HEK293 (cell line): Measurements from ENCODE around the gene HOXC10.

Source experiments
- CTCF ChIA-PET: fragments of 350-600 bp; formaldehyde crosslinking; extraction: SDS; loops from one replicate; lab custom pipeline; 2021; ENCODE audit warnings: antibody characterized with exemption; lab: Yijun Ruan, JAX
- POLR2A ChIA-PET: fragments of 300-600 bp; formaldehyde crosslinking; extraction: SDS; loops from one replicate; lab custom pipeline; 2020; ENCODE audit warnings: antibody characterized with exemption, inconsistent platforms; lab: Yijun Ruan, JAX
- H3K27ac ChIP-seq: fragments of 200-500 bp; sonication (Bioruptor generic); 2 replicates; pipeline ENCODE4 v1.5.1; 2014; ENCODE audit warnings: low read depth, low read length, control low read depth, inconsistent platforms; ENCODE audit errors: extremely low read depth
- H3K36me3 ChIP-seq, 2 experiments: fragments of 200-500 bp in 1 of 2; sonication (Bioruptor generic) in 1 of 2; 1 replicate in 1 of 2; 2 replicates in 1 of 2; pipeline ENCODE4 v1.5.1; 2014 to 2017; ENCODE audit warnings: inconsistent platforms in 2 of 2, low read length in 2 of 2; ENCODE audit not compliant: control insufficient read depth in 2 of 2, insufficient read depth in 1 of 2
- H3K4me1 ChIP-seq: fragments of 200-500 bp; sonication (Bioruptor generic); 2 replicates; pipeline ENCODE4 v1.5.1; 2014; ENCODE audit warnings: mild to moderate bottlenecking, low read length, inconsistent platforms; ENCODE audit not compliant: control insufficient read depth, insufficient read depth
- H3K4me3 ChIP-seq: 2 replicates; pipeline ENCODE4 v1.5.1; 2011; ENCODE audit warnings: low read depth, mild to moderate bottlenecking, control low read depth, low read length, moderate library complexity
- H3K9me3 ChIP-seq: fragments of 200-500 bp; sonication (Bioruptor generic); 2 replicates; pipeline ENCODE4 v1.5.1; 2014; ENCODE audit warnings: low read depth, low read length, inconsistent platforms; ENCODE audit not compliant: control insufficient read depth, insufficient read depth
- BCL11A ChIP-seq: fragments of 450-650 bp; formaldehyde crosslinking; IDR thresholded peaks from 2 replicates; pipeline ENCODE4 v1.5.1; 2016; ENCODE audit warnings: low read depth, missing biosample characterization, missing genetic modification characterization
- GLIS2 ChIP-seq: fragments of 450-650 bp; formaldehyde crosslinking; IDR thresholded peaks from 2 replicates; pipeline ENCODE4 v1.5.1; 2016; ENCODE audit warnings: missing biosample characterization, missing genetic modification characterization
- HOXA7 ChIP-seq: sonication (generic); formaldehyde crosslinking; IDR thresholded peaks from 2 replicates; pipeline ENCODE4 v1.8.1; 2022; ENCODE audit warnings: missing genetic modification reagents, borderline replicate concordance
- IKZF3 ChIP-seq: fragments of 450-650 bp; IDR thresholded peaks from 2 replicates; pipeline ENCODE4 v1.5.0; 2018; ENCODE audit warnings: missing biosample characterization, mild to moderate bottlenecking, missing genetic modification characterization, moderate library complexity
- MZF1 ChIP-seq: fragments of 450-650 bp; formaldehyde crosslinking; IDR thresholded peaks from 2 replicates; pipeline ENCODE4 v1.5.1; 2017; ENCODE audit warnings: missing biosample characterization, missing genetic modification characterization, borderline replicate concordance
- OSR2 ChIP-seq: fragments of 450-650 bp; formaldehyde crosslinking; IDR thresholded peaks from 2 replicates; pipeline ENCODE4 v1.5.1; 2016; ENCODE audit warnings: missing biosample characterization, missing genetic modification characterization
- SP2 ChIP-seq: fragments of 450-650 bp; formaldehyde crosslinking; IDR thresholded peaks from 2 replicates; pipeline ENCODE4 v1.5.1; 2016; ENCODE audit warnings: missing biosample characterization, missing genetic modification characterization
- TCF7L2 ChIP-seq: IDR thresholded peaks from 2 replicates; pipeline ENCODE4 v1.6.1; 2011; ENCODE audit warnings: low read depth, mild to moderate bottlenecking, inconsistent platforms, low read length, moderate library complexity, borderline replicate concordance
- YY2 ChIP-seq: fragments of 450-650 bp; formaldehyde crosslinking; IDR thresholded peaks from 2 replicates; pipeline ENCODE4 v1.5.1; 2016; ENCODE audit warnings: missing biosample characterization, missing genetic modification characterization
- ZBTB17 ChIP-seq: fragments of 450-650 bp; formaldehyde crosslinking; IDR thresholded peaks from 2 replicates; pipeline ENCODE4 v1.5.1; 2016; ENCODE audit warnings: missing biosample characterization, missing genetic modification characterization
- ZFHX2 ChIP-seq: fragments of 450-650 bp; formaldehyde crosslinking; conservative IDR thresholded peaks from 2 replicates; pipeline ENCODE4 v1.5.1; 2016; ENCODE audit warnings: missing biosample characterization, missing genetic modification characterization
- ZNF221 ChIP-seq: fragments of 450-650 bp; formaldehyde crosslinking; IDR thresholded peaks from 2 replicates; pipeline ENCODE4 v1.5.1; 2017; ENCODE audit warnings: missing biosample characterization, missing genetic modification characterization, borderline replicate concordance
- ZNF274 ChIP-seq, 2 experiments: fragments of 200-500 bp in 1 of 2; fragments of 450-650 bp in 1 of 2; sonication (Bioruptor generic) in 1 of 2; formaldehyde crosslinking in 1 of 2; IDR thresholded peaks; 2 replicates each; pipeline versions ENCODE4 v1.5.1 to v1.6.1; 2014 to 2016; ENCODE audit warnings: borderline replicate concordance in 1 of 2, inconsistent platforms in 1 of 2, low read length in 1 of 2, missing biosample characterization in 1 of 2, missing genetic modification characterization in 1 of 2
- ZNF341 ChIP-seq: fragments of 450-650 bp; formaldehyde crosslinking; IDR thresholded peaks from 2 replicates; pipeline ENCODE4; 2016; ENCODE audit warnings: low read depth, missing biosample characterization, missing genetic modification characterization
- ZNF394 ChIP-seq: fragments of 450-650 bp; formaldehyde crosslinking; IDR thresholded peaks from 2 replicates; pipeline ENCODE4 v1.5.1; 2016; ENCODE audit warnings: missing biosample characterization, missing genetic modification characterization, mild to moderate bottlenecking, moderate library complexity, borderline replicate concordance
- ZNF529 ChIP-seq: fragments of 450-650 bp; formaldehyde crosslinking; IDR thresholded peaks from 2 replicates; pipeline ENCODE4 v1.5.1; 2017; ENCODE audit warnings: missing genetic modification characterization, missing biosample characterization; ENCODE audit not compliant: insufficient replicate concordance
- ZNF544 ChIP-seq: fragments of 450-650 bp; formaldehyde crosslinking; IDR thresholded peaks from 2 replicates; pipeline ENCODE4 v1.5.0; 2017; ENCODE audit warnings: missing biosample characterization, missing genetic modification characterization
- ZNF571 ChIP-seq: fragments of 450-650 bp; formaldehyde crosslinking; IDR thresholded peaks from 2 replicates; pipeline ENCODE4 v1.5.0; 2017; ENCODE audit warnings: missing biosample characterization, missing genetic modification characterization
- ZNF585B ChIP-seq: fragments of 450-650 bp; formaldehyde crosslinking; IDR thresholded peaks from 2 replicates; pipeline ENCODE4 v1.5.1; 2016; ENCODE audit warnings: missing biosample characterization, missing genetic modification characterization
- ZNF776 ChIP-seq: fragments of 450-650 bp; formaldehyde crosslinking; IDR thresholded peaks from 2 replicates; pipeline ENCODE4 v1.5.0; 2017; ENCODE audit warnings: missing biosample characterization, missing genetic modification characterization, borderline replicate concordance
- TF ChIP-seq, protein P1 (sequence below): fragments of 450-650 bp; formaldehyde crosslinking; IDR thresholded peaks from 2 replicates; pipeline ENCODE4 v1.5.1; 2016; ENCODE audit warnings: missing biosample characterization, missing genetic modification characterization, low read depth
- TF ChIP-seq, protein P2 (sequence below): fragments of 450-650 bp; formaldehyde crosslinking; IDR thresholded peaks from 2 replicates; pipeline ENCODE4 v1.5.1; 2016; ENCODE audit warnings: missing biosample characterization, missing genetic modification characterization
- TF ChIP-seq, protein P3 (sequence below): fragments of 450-650 bp; formaldehyde crosslinking; IDR thresholded peaks from 2 replicates; pipeline ENCODE4 v1.5.1; 2016; ENCODE audit warnings: missing biosample characterization, missing genetic modification characterization
- TF ChIP-seq, protein P4 (sequence below): fragments of 450-650 bp; formaldehyde crosslinking; IDR thresholded peaks from 2 replicates; pipeline ENCODE4 v1.5.1; 2017; ENCODE audit warnings: missing biosample characterization, missing genetic modification characterization
- TF ChIP-seq, protein P5 (sequence below): fragments of 450-650 bp; formaldehyde crosslinking; IDR thresholded peaks from 2 replicates; pipeline ENCODE4 v1.5.1; 2017; ENCODE audit warnings: missing biosample characterization, missing genetic modification characterization

HOXC10 gene

DNA sequence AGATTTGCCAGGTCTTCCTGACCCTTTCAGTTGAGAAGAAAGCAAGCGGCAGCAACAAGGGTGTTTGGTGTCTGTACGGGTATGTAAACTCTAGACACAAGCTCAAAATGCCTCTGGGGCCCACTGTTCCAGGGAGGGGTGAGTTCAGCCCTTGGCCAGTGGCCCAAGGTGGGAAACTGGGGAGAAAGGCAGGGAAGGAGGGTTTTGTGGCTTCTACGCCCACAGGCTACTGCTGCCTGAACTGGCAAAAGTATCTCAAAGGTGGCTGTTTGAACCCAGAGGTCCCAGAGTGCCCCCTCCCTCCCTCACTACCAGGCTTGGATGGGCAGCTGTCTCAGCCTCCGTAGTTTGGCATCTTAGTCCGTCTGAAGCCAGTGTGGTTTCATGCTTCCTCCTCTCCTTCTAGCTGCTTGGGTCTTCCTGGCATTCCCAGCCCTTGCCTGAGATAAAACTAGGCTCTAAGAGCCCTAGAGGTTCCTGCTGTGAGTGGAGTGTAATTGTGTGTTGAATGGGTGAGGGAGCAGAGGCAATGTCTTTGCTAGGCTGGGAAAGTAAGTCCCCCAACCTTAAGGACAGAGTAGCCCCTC, 53.4 kb downstream of the HOXC10 start (continued):
- TF ChIP-seq ZBTB17 (tag by site-specific recombination) (peak; percentile 80; the same call in 1 of the 2 replicates), ZNF221 (tag by site-specific recombination) (no peak)
- TF ChIP-seq, protein P1, sequence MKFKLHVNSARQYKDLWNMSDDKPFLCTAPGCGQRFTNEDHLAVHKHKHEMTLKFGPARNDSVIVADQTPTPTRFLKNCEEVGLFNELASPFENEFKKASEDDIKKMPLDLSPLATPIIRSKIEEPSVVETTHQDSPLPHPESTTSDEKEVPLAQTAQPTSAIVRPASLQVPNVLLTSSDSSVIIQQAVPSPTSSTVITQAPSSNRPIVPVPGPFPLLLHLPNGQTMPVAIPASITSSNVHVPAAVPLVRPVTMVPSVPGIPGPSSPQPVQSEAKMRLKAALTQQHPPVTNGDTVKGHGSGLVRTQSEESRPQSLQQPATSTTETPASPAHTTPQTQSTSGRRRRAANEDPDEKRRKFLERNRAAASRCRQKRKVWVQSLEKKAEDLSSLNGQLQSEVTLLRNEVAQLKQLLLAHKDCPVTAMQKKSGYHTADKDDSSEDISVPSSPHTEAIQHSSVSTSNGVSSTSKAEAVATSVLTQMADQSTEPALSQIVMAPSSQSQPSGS (tag by site-specific recombination): no peak

DNA sequence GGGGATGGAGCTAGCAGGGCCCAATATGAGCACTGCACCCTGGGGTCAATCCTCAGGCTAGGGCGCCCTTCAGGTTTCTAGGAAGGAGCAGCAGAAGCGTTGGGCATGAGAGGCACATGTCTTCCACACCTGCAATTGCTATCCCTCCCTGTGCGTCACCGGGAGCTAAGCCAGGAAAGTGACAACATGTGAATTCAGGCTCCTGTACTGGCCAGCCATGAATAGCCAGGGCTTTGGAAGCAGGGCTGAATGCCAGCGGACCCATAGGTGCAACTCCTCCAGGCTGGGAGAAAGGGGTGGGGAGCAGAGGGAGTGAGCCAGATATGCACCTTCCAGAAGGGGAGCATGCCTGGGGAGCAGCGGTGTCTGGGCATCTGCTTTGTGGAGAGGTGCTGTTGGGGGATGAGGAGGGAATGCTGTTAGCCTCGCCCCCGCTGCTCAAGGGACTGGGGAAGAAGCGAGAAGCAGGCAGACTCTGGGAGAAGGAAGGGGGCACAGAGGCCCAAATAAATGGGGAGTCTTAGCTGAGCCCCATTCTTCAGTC, 54.0 kb downstream of the HOXC10 start:
- Histone ChIP-seq H3K4me1 (peaks cover 73% of the 10 kb centered on the region), H3K27ac (peak overlapping the region; percentile 100), H3K36me3 (peaks cover 3 to 12% of the 10 kb centered on the region in 2 experiments; a peak in 2 of 3 replicates), H3K4me3 (no peak overlapping the region), H3K9me3 (no peaks in the 10 kb centered on the region)
- CTCF ChIA-PET: interaction anchor here (1.0 to 1.5 kb wide), 4 partner anchors 12 to 163 kb away, joined by 3 to 7 read pairs (median 4); no protein-coding TSS in a partner anchor
- POLR2A ChIA-PET: no interaction called here
- TF ChIP-seq GLIS2 (tag by site-specific recombination): no peak
- TF ChIP-seq, protein P2, sequence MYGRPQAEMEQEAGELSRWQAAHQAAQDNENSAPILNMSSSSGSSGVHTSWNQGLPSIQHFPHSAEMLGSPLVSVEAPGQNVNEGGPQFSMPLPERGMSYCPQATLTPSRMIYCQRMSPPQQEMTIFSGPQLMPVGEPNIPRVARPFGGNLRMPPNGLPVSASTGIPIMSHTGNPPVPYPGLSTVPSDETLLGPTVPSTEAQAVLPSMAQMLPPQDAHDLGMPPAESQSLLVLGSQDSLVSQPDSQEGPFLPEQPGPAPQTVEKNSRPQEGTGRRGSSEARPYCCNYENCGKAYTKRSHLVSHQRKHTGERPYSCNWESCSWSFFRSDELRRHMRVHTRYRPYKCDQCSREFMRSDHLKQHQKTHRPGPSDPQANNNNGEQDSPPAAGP (tag by site-specific recombination): no peak; the same call in 1 of the 2 replicates
- 0 out of 2 replicates have a peak, but pooled peaks have one; percentile 44 for TF ChIP-seq ZNF394 (tag by site-specific recombination)
- TF ChIP-seq ZNF585B (tag by site-specific recombination): no peak
- no peak for TF ChIP-seq TCF7L2
- no peak for TF ChIP-seq ZNF544 (tag by site-specific recombination)
- TF ChIP-seq ZNF341 (tag by site-specific recombination): peak; percentile 64
- TF ChIP-seq HOXA7: no peak
- TF ChIP-seq ZFHX2 (tag by site-specific recombination): 0 out of 2 replicates have a peak, but pooled peaks have one; percentile 26
- peak; percentile 41 for TF ChIP-seq SP2 (tag by site-specific recombination)
- TF ChIP-seq YY2 (tag by site-specific recombination): 0 out of 2 replicates have a peak, but pooled peaks have one; percentile 33
- TF ChIP-seq ZNF529 (tag by site-specific recombination): no peak
- TF ChIP-seq, protein P3, sequence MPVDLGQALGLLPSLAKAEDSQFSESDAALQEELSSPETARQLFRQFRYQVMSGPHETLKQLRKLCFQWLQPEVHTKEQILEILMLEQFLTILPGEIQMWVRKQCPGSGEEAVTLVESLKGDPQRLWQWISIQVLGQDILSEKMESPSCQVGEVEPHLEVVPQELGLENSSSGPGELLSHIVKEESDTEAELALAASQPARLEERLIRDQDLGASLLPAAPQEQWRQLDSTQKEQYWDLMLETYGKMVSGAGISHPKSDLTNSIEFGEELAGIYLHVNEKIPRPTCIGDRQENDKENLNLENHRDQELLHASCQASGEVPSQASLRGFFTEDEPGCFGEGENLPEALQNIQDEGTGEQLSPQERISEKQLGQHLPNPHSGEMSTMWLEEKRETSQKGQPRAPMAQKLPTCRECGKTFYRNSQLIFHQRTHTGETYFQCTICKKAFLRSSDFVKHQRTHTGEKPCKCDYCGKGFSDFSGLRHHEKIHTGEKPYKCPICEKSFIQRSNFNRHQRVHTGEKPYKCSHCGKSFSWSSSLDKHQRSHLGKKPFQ: no peak
- peak; percentile 67; the same call in 1 of the 2 replicates for TF ChIP-seq BCL11A (tag by site-specific recombination)
- TF ChIP-seq, protein P4, sequence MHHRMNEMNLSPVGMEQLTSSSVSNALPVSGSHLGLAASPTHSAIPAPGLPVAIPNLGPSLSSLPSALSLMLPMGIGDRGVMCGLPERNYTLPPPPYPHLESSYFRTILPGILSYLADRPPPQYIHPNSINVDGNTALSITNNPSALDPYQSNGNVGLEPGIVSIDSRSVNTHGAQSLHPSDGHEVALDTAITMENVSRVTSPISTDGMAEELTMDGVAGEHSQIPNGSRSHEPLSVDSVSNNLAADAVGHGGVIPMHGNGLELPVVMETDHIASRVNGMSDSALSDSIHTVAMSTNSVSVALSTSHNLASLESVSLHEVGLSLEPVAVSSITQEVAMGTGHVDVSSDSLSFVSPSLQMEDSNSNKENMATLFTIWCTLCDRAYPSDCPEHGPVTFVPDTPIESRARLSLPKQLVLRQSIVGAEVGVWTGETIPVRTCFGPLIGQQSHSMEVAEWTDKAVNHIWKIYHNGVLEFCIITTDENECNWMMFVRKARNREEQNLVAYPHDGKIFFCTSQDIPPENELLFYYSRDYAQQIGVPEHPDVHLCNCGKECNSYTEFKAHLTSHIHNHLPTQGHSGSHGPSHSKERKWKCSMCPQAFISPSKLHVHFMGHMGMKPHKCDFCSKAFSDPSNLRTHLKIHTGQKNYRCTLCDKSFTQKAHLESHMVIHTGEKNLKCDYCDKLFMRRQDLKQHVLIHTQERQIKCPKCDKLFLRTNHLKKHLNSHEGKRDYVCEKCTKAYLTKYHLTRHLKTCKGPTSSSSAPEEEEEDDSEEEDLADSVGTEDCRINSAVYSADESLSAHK (tag by site-specific recombination): no peak
- TF ChIP-seq ZNF274 (IDR thresholded peaks at IDR 0.05; ENCODE audit: low read length): no peak
- no peak for TF ChIP-seq ZNF274 (tag by site-specific recombination; IDR thresholded peaks at IDR 0.05; ENCODE audit: borderline replicate concordance)
- TF ChIP-seq ZNF776 (tag by site-specific recombination): no peak
- peak; percentile 89 for TF ChIP-seq OSR2
- TF ChIP-seq MZF1 (tag by site-specific recombination): peak; percentile 73
- TF ChIP-seq, protein P5, sequence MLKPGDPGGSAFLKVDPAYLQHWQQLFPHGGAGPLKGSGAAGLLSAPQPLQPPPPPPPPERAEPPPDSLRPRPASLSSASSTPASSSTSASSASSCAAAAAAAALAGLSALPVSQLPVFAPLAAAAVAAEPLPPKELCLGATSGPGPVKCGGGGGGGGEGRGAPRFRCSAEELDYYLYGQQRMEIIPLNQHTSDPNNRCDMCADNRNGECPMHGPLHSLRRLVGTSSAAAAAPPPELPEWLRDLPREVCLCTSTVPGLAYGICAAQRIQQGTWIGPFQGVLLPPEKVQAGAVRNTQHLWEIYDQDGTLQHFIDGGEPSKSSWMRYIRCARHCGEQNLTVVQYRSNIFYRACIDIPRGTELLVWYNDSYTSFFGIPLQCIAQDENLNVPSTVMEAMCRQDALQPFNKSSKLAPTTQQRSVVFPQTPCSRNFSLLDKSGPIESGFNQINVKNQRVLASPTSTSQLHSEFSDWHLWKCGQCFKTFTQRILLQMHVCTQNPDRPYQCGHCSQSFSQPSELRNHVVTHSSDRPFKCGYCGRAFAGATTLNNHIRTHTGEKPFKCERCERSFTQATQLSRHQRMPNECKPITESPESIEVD (tag by site-specific recombination): no peak; the same call in 1 of the 2 replicates
- no peak for TF ChIP-seq ZNF571
- TF ChIP-seq IKZF3: peak; percentile 73
